ENCODE results near the gene IGF2R. TPM values are rescaled to one million over a fixed set of nuclear protein-coding genes. Genes with fewer than 3 reads are reported as not detected.
A peak's percentile ranks its signal among the peaks of the same experiment; 100 is the strongest.
"Not testable (repeated sequence)": the region's sequence is repeated elsewhere in the genome, so short reads cannot be mapped to it uniquely, and the experiment has no call there.

Gene IGF2R
- total and polyA plus RNA-seq, 2 donors from 2014 or later = 23.7 to 88.6 TPM

DNA sequence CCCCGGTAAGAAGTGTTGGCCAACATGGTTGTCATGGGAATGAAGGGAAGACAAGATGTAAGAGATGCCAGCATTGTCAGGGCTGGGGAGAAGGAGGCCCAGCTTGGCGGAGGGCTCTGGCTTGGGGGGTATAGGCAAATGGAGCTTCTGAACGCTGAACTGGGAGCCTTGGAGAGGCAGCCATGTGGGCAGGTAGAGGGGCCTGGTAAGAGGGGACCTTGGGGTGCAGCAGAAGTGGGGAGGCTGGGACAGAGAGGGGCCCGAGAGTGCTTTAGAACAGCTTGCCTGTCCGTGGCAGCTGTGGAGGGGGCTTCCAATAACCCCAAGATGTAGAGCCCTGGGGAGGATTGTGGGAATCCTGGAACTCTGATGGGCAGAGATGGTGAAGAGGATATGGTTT, 155.7 kb downstream of the IGF2R start:
- intact Hi-C loops (cut with DNase I) = no loop called here
- H3K36me3 ChIP-seq (ENCODE audit: control insufficient read depth in 2 of 3, insufficient read depth in 3 of 3, low read length in 3 of 3) = no peaks in the 10 kb centered on the region
- no peak overlapping the region for H3K4me3 ChIP-seq (ENCODE audit: low read length in 3 of 3)
- DNase-seq (peak in 1 of 5 donors; percentile 10), FAIRE-seq (no peak)
- peaks cover 0 to 10% (median 0%) of the 10 kb centered on the region in 3 donors for H3K4me1 ChIP-seq (ENCODE audit: control insufficient read depth in 2 of 3, insufficient read depth in 2 of 3, low read depth in 1 of 3, low read length in 3 of 3)
- peak overlapping the region; percentile 8 to 51 for H3K27ac ChIP-seq (ENCODE audit: low read depth in 2 of 2, low read length in 2 of 2)
- H3K9ac ChIP-seq (ENCODE audit: low read length in 3 of 3) = no peak overlapping the region
- no peaks in the 10 kb centered on the region for H3K9me3 ChIP-seq (ENCODE audit: control insufficient read depth in 2 of 3, insufficient read depth in 1 of 3, low read length in 3 of 3)
- TF ChIP-seq, protein P1, sequence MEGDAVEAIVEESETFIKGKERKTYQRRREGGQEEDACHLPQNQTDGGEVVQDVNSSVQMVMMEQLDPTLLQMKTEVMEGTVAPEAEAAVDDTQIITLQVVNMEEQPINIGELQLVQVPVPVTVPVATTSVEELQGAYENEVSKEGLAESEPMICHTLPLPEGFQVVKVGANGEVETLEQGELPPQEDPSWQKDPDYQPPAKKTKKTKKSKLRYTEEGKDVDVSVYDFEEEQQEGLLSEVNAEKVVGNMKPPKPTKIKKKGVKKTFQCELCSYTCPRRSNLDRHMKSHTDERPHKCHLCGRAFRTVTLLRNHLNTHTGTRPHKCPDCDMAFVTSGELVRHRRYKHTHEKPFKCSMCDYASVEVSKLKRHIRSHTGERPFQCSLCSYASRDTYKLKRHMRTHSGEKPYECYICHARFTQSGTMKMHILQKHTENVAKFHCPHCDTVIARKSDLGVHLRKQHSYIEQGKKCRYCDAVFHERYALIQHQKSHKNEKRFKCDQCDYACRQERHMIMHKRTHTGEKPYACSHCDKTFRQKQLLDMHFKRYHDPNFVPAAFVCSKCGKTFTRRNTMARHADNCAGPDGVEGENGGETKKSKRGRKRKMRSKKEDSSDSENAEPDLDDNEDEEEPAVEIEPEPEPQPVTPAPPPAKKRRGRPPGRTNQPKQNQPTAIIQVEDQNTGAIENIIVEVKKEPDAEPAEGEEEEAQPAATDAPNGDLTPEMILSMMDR (IDR thresholded peaks at IDR 0.05; ENCODE audit: borderline replicate concordance, extremely low read depth, insufficient read depth) = no peak
- no peaks in the 10 kb centered on the region for H3K27me3 ChIP-seq (ENCODE audit: control insufficient read depth, insufficient read depth, low read length)

DNA sequence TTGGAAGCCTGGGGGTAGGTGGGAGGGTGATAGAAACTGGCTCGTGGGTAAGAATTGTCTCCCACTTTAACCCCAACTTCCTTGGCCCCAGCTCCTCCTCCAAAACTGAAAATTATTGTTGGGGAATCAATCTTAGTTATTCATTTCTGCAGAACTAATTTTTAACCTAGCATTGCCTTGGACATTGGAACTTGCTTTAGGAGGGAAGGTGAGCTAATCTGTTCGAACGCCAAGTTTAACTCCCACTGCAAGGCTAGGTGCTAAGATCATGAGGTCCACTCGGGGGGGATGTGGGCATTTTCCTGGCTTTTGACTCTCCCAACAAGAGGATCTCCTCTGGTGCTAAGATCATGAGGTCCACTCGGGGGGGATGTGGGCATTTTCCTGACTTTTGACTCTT, 156.2 kb downstream of the IGF2R start:
- intact Hi-C loops (cut with DNase I); H3K27me3 ChIP-seq (ENCODE audit: control insufficient read depth, insufficient read depth, low read length); H3K4me1 ChIP-seq (ENCODE audit: control insufficient read depth in 2 of 3, insufficient read depth in 2 of 3, low read depth in 1 of 3, low read length in 3 of 3); DNase-seq; H3K36me3 ChIP-seq (ENCODE audit: control insufficient read depth in 2 of 3, insufficient read depth in 3 of 3, low read length in 3 of 3); H3K9ac ChIP-seq (ENCODE audit: low read length in 3 of 3); H3K4me3 ChIP-seq (ENCODE audit: low read length in 3 of 3); FAIRE-seq; H3K9me3 ChIP-seq (ENCODE audit: control insufficient read depth in 2 of 3, insufficient read depth in 1 of 3, low read length in 3 of 3): not testable (repeated sequence)
- peak overlapping the region in 1 of 2 donors; percentile 51 for H3K27ac ChIP-seq (ENCODE audit: low read depth in 2 of 2, low read length in 2 of 2)

DNA sequence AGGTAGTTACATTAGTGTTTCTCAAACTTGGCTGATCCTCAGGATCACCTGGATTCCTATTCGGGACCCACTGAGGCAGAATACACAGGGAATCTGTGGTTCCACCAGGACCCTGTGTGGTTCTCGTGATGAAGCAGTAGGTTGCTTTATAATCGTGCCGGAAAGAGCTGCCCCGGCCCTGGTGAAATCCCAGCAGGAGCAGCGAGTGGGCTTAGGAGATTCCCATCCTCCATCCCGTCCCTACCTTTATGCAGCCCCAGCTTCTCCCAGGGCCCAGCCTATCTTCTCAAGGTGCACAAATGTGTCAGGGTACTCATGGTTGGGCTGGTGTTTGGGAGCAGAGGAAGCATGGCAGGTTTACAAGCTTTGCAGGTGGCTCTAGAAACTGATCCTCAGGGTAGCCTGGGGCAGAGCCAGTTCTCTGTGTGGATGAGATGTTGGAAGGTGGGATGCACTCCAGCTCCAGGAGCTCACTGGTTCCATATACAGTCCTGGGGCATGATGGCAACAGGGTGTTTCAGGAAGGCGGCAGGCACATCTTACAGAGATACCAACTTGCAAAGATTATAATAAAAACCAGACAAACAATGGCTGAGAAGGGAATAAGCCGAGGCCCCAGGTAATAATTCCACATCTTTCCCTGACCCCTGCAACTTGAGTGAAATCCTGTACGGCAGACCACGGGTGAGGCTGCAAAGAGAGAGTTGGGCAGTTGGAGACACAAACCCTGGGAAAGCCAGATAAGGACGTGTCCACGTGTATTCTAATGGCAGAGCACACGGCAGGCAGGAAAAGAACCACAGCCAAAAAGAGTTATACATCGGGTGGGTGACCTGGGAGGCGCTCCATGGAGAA, 158.6 kb downstream of the IGF2R start:
- H3K4me1 ChIP-seq (ENCODE audit: control insufficient read depth in 2 of 3, insufficient read depth in 2 of 3, low read depth in 1 of 3, low read length in 3 of 3) = no peaks in the 10 kb centered on the region
- no peaks in the 10 kb centered on the region for H3K9me3 ChIP-seq (ENCODE audit: control insufficient read depth in 2 of 3, insufficient read depth in 1 of 3, low read length in 3 of 3)
- no peaks in the 10 kb centered on the region for H3K36me3 ChIP-seq (ENCODE audit: control insufficient read depth in 2 of 3, insufficient read depth in 3 of 3, low read length in 3 of 3)
- no peak overlapping the region for H3K4me3 ChIP-seq (ENCODE audit: low read length in 3 of 3)
- intact Hi-C loops (cut with DNase I) = no loop called here
- H3K27me3 ChIP-seq (ENCODE audit: control insufficient read depth, insufficient read depth, low read length) = no peaks in the 10 kb centered on the region
- FAIRE-seq (no peak), DNase-seq (no peak)
- no peak overlapping the region for H3K27ac ChIP-seq (ENCODE audit: low read depth in 2 of 2, low read length in 2 of 2)
- TF ChIP-seq, protein P1 (IDR thresholded peaks at IDR 0.05; ENCODE audit: borderline replicate concordance, extremely low read depth, insufficient read depth) = no peak
- H3K9ac ChIP-seq (ENCODE audit: low read length in 3 of 3) = no peak overlapping the region

GRCh38 chr6:160128125-160128683, 159.3 kb downstream of the IGF2R start:
- Histone ChIP-seq H3K4me3 (ENCODE audit: low read length in 3 of 3) (no peak overlapping the region), H3K4me1 (ENCODE audit: control insufficient read depth in 2 of 3, insufficient read depth in 2 of 3, low read depth in 1 of 3, low read length in 3 of 3) (no peaks in the 10 kb centered on the region), H3K36me3 (ENCODE audit: control insufficient read depth in 2 of 3, insufficient read depth in 3 of 3, low read length in 3 of 3) (no peaks in the 10 kb centered on the region), H3K27me3 (ENCODE audit: control insufficient read depth, insufficient read depth, low read length) (no peaks in the 10 kb centered on the region), H3K9ac (ENCODE audit: low read length in 3 of 3) (no peak overlapping the region), H3K27ac (ENCODE audit: low read depth in 2 of 2, low read length in 2 of 2) (no peak overlapping the region), H3K9me3 (ENCODE audit: control insufficient read depth in 2 of 3, insufficient read depth in 1 of 3, low read length in 3 of 3) (no peaks in the 10 kb centered on the region)
- TF ChIP-seq, protein P1 (IDR thresholded peaks at IDR 0.05; ENCODE audit: borderline replicate concordance, extremely low read depth, insufficient read depth) = no peak
- FAIRE-seq (no peak), DNase-seq (no peak)
- intact Hi-C loops (cut with DNase I) = no loop called here

All from kidney (tissue), 14 donors.